Stimulated activated naive CD8-positive, alpha-beta T cell treated with anti-CD3 and anti-CD28 coated beads, Interleukin-15, Interleukin-2, amounts not matched to agents 100 U/mL and 50 U/mL, for 24 hours (primary cell): ENCODE data around the gene NDUFB10.

ENCODE experiments used
- ATAC-seq: fragments of 150-1000 bp; cut with Tn5 transposase; one replicate; pipeline ENCODE4 v1.10.0; 2021
- DNase-seq: peaks from one replicate; pipeline ENCODE4 v3.0.0; 2021

The NDUFB10 gene

DNA sequence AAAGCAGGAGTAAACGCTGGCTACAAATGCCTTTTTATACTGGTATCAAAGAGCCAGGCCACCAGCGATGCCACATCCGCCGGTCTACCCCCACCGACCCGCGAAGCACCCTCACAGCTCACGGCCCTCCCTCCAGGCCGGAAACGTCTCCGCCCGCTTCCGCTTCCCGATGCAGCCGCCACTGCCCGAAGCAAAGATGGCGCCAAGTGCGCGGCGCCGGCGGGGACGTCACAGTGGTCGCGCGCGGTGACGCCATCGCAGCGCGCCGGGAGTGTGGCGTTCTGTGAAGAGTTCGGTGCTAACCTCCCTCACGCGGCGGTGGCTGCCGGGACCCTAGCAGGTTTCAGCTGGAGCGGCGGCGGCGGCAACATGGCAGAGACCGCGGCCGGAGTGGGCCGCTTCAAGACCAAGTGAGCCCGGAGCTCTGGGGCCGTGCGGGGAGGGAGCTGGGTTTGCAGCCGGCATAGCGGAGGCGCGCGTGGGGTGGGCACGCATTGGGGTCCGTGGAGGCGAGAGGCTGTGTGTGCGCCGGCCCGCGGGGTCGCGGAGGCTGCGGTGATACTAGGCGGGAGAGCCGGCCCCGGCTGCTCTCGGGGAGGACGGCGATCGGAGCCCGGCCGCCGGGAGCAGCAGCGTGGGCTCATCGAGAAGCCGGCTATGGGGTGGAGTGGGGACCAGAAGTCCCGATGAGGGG is 12.6 kb downstream of the NDUFB10 start, which contains the start of gene TBL3:
Gene TBL3 (plus strand): TSS at position 258 of the 694 bp plus-strand sequence. CDS start 112 bp downstream, at position 370.
- ATAC-seq (peak; percentile 94), DNase-seq (peak; percentile 98)

- ATAC-seq (no peak), DNase-seq (peak; percentile 30)
Measured at GRCh38 chr16:1972490-1972877, 13.1 kb downstream of the NDUFB10 start.

GRCh38 chr16:1973461-1974156 is 14.3 kb downstream of the NDUFB10 start:
- DNase-seq = no peak
- no peak for ATAC-seq

GRCh38 chr16:1974157-1975070 is 15.1 kb downstream of the NDUFB10 start:
- ATAC-seq = no peak

DNA sequence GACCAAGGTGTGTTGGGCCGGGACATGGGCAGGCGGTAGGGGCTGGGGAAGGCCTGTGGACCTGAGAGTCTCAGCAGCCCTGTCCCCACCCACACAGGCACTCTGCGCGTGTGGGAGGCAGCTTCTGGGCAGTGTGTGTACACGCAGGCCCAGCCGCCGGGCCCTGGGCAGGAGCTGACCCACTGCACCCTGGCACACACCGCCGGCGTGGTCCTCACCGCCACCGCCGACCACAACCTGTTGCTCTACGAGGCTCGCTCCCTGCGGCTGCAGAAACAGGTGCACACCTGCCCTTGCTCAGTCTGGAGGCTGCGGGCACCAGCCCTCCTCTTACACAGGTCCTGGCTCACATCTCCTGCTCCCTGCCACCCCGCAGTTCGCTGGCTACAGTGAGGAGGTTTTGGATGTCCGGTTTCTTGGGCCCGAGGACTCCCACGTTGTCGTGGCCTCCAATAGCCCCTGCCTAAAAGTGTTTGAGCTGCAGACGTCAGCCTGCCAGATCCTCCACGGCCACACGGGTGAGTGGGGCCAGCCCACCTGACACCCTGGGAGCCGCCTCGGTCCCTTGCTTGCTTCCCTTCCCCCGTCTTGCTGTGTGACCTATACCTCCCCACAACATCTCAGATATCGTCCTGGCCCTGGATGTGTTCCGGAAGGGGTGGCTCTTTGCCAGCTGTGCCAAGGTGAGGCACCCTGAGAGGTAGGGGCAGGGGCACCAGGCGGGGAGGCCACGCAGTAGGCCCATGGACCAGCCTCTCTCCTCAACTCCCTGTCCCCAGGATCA is 16.3 kb downstream of the NDUFB10 start:
- no peak for ATAC-seq
- no peak for DNase-seq

More at GRCh38 chr16:1974157-1975070, 15.1 kb downstream of the NDUFB10 start:
- no peak for DNase-seq

DNA sequence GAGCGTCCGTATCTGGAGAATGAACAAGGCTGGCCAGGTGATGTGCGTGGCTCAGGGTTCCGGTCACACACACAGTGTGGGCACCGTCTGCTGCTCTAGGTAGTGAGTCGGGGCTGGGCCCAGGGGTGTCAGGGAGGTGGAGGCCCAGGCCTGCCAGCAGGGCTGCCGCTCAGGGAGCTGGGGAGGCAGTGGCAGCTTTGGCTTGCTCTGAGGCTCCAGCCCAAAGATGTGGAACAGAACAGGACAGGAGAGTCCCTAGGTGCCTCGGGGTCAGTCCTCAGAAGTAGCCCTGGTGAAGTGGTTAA is 16.8 kb downstream of the NDUFB10 start:
- ATAC-seq (no peak), DNase-seq (no peak)

DNA sequence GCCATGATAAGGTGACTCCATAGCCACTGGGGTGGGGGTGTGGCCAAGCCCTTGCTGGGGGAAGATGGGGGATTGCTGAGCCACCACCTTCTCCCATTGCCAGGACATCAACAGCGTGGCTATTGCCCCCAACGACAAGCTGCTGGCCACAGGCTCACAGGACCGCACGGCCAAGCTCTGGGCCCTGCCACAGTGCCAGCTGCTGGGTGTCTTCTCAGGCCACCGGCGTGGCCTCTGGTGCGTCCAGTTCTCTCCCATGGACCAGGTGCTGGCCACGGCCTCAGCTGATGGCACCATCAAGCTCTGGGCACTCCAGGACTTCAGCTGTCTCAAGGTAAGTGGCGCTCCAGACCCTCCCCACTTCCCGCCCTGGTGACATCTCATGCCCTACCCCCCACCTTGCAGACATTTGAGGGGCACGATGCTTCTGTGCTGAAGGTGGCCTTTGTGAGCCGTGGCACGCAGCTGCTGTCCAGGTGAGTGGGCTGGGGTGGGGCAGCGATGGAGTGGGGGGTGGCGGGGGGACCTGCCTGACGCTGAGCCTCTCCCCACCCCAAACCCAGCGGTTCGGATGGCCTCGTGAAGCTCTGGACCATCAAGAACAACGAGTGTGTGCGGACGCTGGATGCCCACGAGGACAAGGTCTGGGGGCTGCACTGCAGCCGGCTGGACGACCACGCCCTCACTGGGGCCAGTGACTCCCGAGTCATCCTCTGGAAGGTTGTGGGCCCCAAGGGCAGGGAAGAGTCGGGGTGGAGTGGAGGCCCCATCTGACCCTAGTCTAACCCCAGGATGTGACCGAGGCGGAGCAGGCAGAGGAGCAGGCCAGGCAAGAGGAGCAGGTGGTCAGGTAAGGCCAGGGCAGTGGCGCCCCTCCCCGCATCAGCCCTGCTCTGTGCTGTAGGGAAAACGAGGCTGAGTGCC is 17.9 kb downstream of the NDUFB10 start:
- DNase-seq (no peak), ATAC-seq (no peak)

- DNase-seq = no peak
- no peak for ATAC-seq
Measured at GRCh38 chr16:1977875-1978268, 18.5 kb downstream of the NDUFB10 start.

- no peak for DNase-seq
- ATAC-seq = no peak
Measured at GRCh38 chr16:1978476-1979120, 19.3 kb downstream of the NDUFB10 start.

GRCh38 chr16:1979271-1980029 is 20.1 kb downstream of the NDUFB10 start:
- DNase-seq (peak; percentile 45), ATAC-seq (no peak)

- ATAC-seq = no peak
- DNase-seq = peak; percentile 37
Measured at GRCh38 chr16:1980030-1980769, 20.9 kb downstream of the NDUFB10 start.

GRCh38 chr16:1980770-1981087 is 21.4 kb downstream of the NDUFB10 start:
- no peak for ATAC-seq
- no peak for DNase-seq

GRCh38 chr16:1981398-1981836 is 22.1 kb downstream of the NDUFB10 start, which contains the start of gene NOXO1:
NOXO1 (minus strand) TSS chr16:1981469; CDS start chr16:1981179, 290 bp downstream.
- no peak for ATAC-seq

DNA sequence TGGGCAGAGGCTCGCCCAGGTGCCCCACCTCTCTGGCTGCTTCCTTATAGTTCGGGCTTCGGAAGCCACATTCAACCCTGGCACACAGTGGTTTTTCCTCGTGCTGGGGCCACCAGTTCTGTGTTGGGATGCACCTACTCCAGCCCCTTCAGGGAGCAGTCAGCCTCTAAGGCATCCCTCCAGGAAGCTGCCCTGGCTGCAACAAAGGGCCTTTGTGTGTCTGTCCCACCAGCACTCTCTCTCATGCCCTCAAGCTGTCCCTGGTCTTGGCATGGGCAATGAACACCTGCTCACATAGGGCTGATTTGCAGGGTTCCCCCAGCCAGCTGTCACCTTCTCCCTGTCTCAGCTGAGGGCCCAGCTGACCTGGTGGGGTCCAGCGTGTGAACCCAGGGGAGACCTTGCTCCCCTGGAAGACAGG is 22.7 kb downstream of the NDUFB10 start:
- ATAC-seq = no peak
- DNase-seq = no peak

More at GRCh38 chr16:1981398-1981836, 22.1 kb downstream of the NDUFB10 start, which contains the start of gene NOXO1:
- no peak for DNase-seq

DNA sequence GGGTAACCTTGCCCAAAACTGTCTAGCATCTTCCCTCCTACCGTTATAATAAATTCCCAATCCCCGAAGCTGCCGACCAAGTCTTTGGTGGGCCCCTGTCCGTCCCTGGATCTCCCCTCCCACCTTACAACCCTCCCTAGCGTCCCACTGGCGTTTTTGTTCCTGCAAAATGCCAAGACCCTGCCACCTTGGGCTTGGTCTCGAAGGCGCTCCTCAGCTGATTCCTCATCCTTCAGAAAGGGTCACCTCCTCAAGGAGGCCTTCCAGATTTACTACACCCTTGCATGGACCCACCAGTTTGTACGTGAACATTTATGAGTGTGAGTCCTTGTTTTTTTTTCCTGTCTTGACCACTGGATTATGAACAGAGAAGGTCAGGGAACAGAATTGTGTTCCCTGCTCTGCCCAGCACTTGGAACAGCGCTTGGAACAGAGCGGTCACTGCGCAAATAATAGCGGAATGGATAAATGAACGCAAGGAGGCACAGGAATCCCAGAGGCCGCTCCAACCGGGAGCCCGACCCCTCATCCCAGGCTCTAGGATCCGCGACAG is 23.7 kb downstream of the NDUFB10 start:
- ATAC-seq = no peak
- no peak for DNase-seq

DNA sequence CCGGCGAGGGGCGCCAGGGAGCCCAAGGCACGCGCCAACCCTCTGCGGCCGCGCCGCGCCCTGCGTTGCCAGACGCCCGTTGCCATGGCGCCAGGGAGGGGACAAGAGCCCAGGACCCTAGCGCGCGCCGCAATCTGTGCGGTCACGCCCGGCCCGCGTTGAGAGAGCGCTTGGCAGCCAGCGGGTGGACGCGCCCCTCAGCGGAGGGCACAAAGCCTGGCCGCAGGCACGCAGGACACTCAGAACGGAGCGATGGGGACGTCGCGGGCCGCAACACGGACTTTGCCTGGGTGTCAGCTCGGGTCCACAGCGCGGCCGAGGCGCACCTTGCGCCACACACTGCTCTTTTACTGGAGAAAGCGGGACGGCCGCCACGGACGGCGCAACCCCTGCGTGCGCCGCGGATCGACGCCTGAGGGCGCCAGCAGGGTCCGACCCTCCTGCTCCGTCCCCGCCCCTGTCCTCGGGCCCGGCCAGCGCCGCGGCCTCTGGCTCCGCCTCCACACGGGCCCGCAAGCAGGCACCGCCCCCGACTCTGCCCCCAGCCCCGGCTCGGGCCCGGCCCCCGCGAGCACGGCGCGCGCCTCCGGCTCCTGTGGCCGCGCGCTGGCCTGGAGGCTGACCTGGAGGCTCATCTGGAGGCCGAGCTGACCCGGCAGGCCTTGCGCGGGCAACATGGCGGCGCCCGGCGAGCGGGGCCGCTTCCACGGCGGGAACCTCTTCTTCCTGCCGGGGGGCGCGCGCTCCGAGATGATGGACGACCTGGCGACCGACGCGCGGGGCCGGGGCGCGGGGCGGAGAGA is 24.4 kb downstream of the NDUFB10 start, which contains the start of gene GFER:
Gene GFER (plus strand): TSS at position 650 of the 803 bp plus-strand sequence. CDS start 26 bp downstream, at position 676.
- DNase-seq (peak; percentile 86), ATAC-seq (peak; percentile 87)
